Mesothelial cell of epicardium (in vitro differentiated cells): ENCODE data around the gene CCDC110. TPM values are rescaled to one million over a fixed set of nuclear protein-coding genes. Genes with fewer than 3 reads are reported as not detected.

Experiments
- DNase-seq, 2 experiments: peaks; one replicate each; pipeline ENCODE4 v3.0.0; 2021; ENCODE audit warnings: low spot score in 2 of 2; ENCODE audit not compliant: unreplicated experiment in 2 of 2
- H3K27ac Mint-ChIP-seq: 2 replicates; pipeline ENCODE4 v1.8.0; 2021; ENCODE audit warnings: mixed read lengths
- H3K27me3 Mint-ChIP-seq: 2 replicates; pipeline ENCODE4 v1.8.0; 2021; ENCODE audit warnings: low read depth, mixed read lengths
- H3K36me3 Mint-ChIP-seq: 2 replicates; pipeline ENCODE4 v1.8.0; 2021; ENCODE audit warnings: mixed read lengths
- H3K4me1 Mint-ChIP-seq: 2 replicates; pipeline ENCODE4 v1.8.0; 2021; ENCODE audit warnings: mixed read lengths
- H3K4me3 Mint-ChIP-seq: 2 replicates; pipeline ENCODE4 v1.8.0; 2021; ENCODE audit warnings: mild to moderate bottlenecking, moderate library complexity, mixed read lengths
- H3K9me3 Mint-ChIP-seq: 2 replicates; pipeline ENCODE4 v1.8.0; 2021; ENCODE audit warnings: mixed read lengths
- total RNA-seq: library from RNA; stranded (reverse); gene quantifications from 3 replicates; pipeline ENCODE4 v1.2.1, GENCODE V29; 2021
- TF ChIP-seq, protein P1 (sequence below): fragments of 200-600 bp; sonication (generic); IDR thresholded peaks from one replicate; pipeline ENCODE4 v1.5.0; 2021; ENCODE audit warnings: antibody characterized with exemption; ENCODE audit not compliant: unreplicated experiment

CCDC110 gene
- total RNA-seq, 1 donor from 2014 or later = 2.0 TPM

DNA sequence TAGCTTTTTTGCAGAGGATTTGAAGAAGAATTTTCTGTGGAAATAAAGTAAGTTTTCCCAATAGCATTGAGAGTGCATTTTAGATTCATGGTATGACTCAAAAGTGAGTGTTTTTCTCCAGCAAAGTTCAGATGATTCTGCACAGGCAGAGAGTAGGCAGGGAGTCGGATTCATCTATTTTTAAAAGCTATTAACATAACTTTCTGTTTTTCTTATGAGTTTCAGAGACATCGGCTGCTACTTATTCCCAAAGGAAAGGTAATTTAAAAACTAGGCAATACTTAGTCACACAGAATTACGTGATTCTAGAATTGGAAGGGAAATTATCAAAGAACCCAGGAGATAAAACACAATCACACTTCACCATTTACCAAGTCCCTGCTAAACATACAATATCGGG is 4.4 kb downstream of the CCDC110 start:
- Mint-ChIP-seq H3K4me1 (peaks cover 17% of the 10 kb centered on the region), H3K9me3 (no peaks in the 10 kb centered on the region), H3K36me3 (no peaks in the 10 kb centered on the region), H3K27me3 (peaks cover 45% of the 10 kb centered on the region), H3K27ac (no peak overlapping the region), H3K4me3 (no peak overlapping the region)
- no peak for DNase-seq
- TF ChIP-seq, protein P1, sequence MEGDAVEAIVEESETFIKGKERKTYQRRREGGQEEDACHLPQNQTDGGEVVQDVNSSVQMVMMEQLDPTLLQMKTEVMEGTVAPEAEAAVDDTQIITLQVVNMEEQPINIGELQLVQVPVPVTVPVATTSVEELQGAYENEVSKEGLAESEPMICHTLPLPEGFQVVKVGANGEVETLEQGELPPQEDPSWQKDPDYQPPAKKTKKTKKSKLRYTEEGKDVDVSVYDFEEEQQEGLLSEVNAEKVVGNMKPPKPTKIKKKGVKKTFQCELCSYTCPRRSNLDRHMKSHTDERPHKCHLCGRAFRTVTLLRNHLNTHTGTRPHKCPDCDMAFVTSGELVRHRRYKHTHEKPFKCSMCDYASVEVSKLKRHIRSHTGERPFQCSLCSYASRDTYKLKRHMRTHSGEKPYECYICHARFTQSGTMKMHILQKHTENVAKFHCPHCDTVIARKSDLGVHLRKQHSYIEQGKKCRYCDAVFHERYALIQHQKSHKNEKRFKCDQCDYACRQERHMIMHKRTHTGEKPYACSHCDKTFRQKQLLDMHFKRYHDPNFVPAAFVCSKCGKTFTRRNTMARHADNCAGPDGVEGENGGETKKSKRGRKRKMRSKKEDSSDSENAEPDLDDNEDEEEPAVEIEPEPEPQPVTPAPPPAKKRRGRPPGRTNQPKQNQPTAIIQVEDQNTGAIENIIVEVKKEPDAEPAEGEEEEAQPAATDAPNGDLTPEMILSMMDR = no peak

DNA sequence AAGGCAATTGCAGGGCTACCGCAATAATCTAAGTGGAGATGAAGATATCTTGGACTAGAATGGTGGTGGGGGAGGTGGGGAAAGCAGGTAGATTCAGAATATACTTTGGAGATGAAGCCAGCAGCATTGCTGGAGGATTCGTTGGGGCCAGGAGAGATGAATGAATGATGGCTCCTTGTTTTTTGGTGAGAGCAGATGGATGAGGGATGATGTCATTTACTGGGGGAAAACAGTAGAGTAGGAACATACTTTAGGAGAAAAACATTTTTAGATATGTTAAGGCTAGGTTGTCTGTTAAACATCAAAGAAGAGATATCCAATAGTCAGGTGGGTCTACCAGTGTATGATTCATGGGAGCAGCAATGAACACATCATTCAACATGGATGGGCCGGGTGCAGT is 5.8 kb downstream of the CCDC110 start:
- no peak overlapping the region for H3K4me3 Mint-ChIP-seq
- TF ChIP-seq, protein P1 = no peak
- H3K4me1 Mint-ChIP-seq = peaks cover 15% of the 10 kb centered on the region
- peaks cover 45% of the 10 kb centered on the region for H3K27me3 Mint-ChIP-seq
- no peaks in the 10 kb centered on the region for H3K36me3 Mint-ChIP-seq
- DNase-seq = no peak
- H3K9me3 Mint-ChIP-seq = no peaks in the 10 kb centered on the region
- H3K27ac Mint-ChIP-seq = no peak overlapping the region

DNA sequence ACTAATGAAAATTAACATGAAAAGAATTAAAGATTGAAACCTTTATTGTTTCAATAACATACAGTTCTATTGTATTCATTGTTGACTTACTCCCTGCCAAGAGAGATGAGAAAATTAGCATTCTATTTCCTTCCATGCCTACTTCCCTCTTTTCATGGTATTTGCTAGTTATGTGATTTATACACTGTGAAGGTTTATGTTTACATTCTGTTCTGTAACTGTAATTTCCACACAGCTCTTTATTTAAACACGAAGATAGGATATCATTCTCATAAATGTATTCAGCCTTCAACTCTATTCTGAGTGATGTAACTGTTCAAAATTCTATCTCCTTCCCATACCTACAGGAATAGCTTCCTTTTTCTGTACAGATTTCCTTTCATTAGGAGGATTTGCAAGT is 6.6 kb downstream of the CCDC110 start:
- no peak overlapping the region for H3K27ac Mint-ChIP-seq

DNA sequence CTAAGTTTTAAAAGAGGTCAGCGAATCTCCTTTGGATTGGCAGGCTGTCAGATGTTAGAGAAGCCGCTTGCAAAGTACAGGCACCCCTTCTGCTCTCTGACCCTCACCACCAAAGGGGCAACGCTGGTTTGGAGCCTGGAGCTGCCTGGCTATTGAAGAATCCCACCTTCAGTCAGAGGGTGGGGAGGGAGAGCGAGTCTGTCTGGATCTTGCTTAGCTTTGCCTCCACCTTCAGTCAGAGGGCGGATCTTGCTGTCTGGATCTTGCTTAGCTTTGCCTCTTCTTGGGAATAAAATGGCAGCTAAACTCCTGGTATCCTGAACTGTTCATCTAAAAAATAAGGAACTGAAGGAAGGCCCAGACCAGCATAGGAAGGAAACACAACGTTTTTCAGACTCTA is 7.3 kb downstream of the CCDC110 start:
- peaks cover 32% of the 10 kb centered on the region for H3K27me3 Mint-ChIP-seq
- no peak overlapping the region for H3K4me3 Mint-ChIP-seq
- H3K4me1 Mint-ChIP-seq = peaks cover 15% of the 10 kb centered on the region
- no peaks in the 10 kb centered on the region for H3K36me3 Mint-ChIP-seq
- TF ChIP-seq, protein P1 = no peak
- H3K27ac Mint-ChIP-seq = no peak overlapping the region
- no peak for DNase-seq
- no peaks in the 10 kb centered on the region for H3K9me3 Mint-ChIP-seq

More for the DNA sequence above, 6.6 kb downstream of the CCDC110 start:
- Mint-ChIP-seq H3K27me3 (peaks cover 39% of the 10 kb centered on the region), H3K36me3 (no peaks in the 10 kb centered on the region), H3K4me1 (peaks cover 15% of the 10 kb centered on the region), H3K4me3 (no peak overlapping the region), H3K9me3 (no peaks in the 10 kb centered on the region)
- no peak for DNase-seq
- TF ChIP-seq, protein P1 = no peak

DNA sequence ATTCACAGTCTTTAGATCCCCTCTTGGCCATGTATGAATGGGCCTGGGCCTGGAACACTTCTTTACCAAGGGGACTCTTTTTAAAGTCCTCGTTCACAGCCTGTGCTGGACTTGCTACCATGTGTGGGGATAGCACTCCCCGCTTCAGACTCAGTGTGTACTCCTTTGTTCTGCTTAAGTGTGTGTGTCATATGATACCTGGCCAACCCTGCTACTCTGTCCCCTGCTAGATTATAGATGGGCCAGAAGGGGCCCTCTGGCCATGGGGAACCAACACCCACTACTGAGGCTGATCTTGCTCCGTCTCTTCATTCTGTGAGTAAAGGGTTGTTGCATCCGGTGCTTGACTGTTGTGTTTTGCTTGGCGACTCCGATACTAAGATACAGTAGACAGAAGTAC is 8.0 kb downstream of the CCDC110 start:
- H3K36me3 Mint-ChIP-seq = no peaks in the 10 kb centered on the region
- H3K4me3 Mint-ChIP-seq = no peak overlapping the region
- no peak for DNase-seq
- H3K27ac Mint-ChIP-seq = no peak overlapping the region
- H3K4me1 Mint-ChIP-seq = peaks cover 15% of the 10 kb centered on the region
- peaks cover 26% of the 10 kb centered on the region for H3K27me3 Mint-ChIP-seq
- no peaks in the 10 kb centered on the region for H3K9me3 Mint-ChIP-seq
- TF ChIP-seq, protein P1 = no peak

DNA sequence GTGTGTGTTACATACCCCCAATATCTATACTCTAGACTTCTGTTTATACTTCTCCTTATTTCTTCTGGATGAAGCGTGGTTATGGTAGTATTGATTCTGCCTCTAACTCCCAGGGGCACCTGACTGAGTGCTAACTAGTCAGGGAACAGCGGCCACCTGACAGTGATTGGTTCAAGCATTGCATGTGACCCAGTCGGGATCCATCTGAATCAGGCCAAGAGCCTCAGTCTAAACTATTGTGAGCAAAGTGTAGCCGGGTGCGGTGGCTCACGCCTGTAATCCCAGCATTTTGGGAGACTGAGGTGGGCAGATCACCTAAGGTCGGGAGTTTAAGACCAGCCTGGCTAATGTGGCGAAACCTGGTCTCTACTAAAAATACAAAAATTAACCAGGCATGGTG is 10.0 kb downstream of the CCDC110 start:
- Mint-ChIP-seq H3K27me3 (peaks cover 10% of the 10 kb centered on the region), H3K4me1 (peaks cover 15% of the 10 kb centered on the region), H3K4me3 (no peak overlapping the region), H3K9me3 (no peaks in the 10 kb centered on the region), H3K36me3 (no peaks in the 10 kb centered on the region), H3K27ac (no peak overlapping the region)
- DNase-seq = no peak
- TF ChIP-seq, protein P1 = no peak
